CD14-positive monocyte (primary cell): ENCODE results near the gene GLIPR1. TPM values are rescaled to one million over a fixed set of nuclear protein-coding genes. Genes with fewer than 3 reads are reported as not detected.

ENCODE experiments used
- DNase-seq, 3 donors: peaks; one replicate each; pipeline ENCODE4 v3.0.0-alpha.2; 2011 to 2022
- H2AFZ ChIP-seq: 2 replicates; pipeline ENCODE4 v1.6.0; 2012; ENCODE audit warnings: mild to moderate bottlenecking, low read depth, low read length, inconsistent platforms; ENCODE audit not compliant: insufficient read depth, poor library complexity, severe bottlenecking
- H3K27ac ChIP-seq, 2 donors: 1 replicate in 1 of 2; 2 replicates in 1 of 2; pipeline ENCODE4 v1.5.1; 2012 to 2013; ENCODE audit warnings: low read length in 2 of 2, control low read depth in 1 of 2, inconsistent platforms in 1 of 2, low read depth in 1 of 2, mild to moderate bottlenecking in 1 of 2
- H3K27me3 ChIP-seq, 2 donors: one replicate each; pipeline versions ENCODE4 v1.6.0 to v1.6.1; 2011 to 2013; ENCODE audit warnings: low read length in 2 of 2; ENCODE audit not compliant: control insufficient read depth in 2 of 2, insufficient read depth in 2 of 2
- H3K36me3 ChIP-seq, 2 donors: replicated peaks in 1 of 2; 1 replicate in 1 of 2; 2 replicates in 1 of 2; pipeline versions ENCODE4 v1.5.1 to v1.6.1; 2012 to 2013; ENCODE audit warnings: low read length in 2 of 2, control low read depth in 1 of 2, inconsistent platforms in 1 of 2, mild to moderate bottlenecking in 1 of 2; ENCODE audit not compliant: insufficient read depth in 2 of 2, control insufficient read depth in 1 of 2
- H3K4me1 ChIP-seq, 2 donors: 1 replicate in 1 of 2; 2 replicates in 1 of 2; pipeline versions ENCODE4 v1.5.1 to v1.6.1; 2012 to 2013; ENCODE audit warnings: low read length in 2 of 2, control low read depth in 1 of 2, inconsistent platforms in 1 of 2, mild to moderate bottlenecking in 1 of 2, moderate library complexity in 1 of 2; ENCODE audit not compliant: insufficient read depth in 2 of 2, control insufficient read depth in 1 of 2
- H3K4me2 ChIP-seq: replicated peaks from 2 replicates; pipeline ENCODE3; 2012; ENCODE audit warnings: low read length, moderate library complexity, mild to moderate bottlenecking; ENCODE audit not compliant: poor library complexity, severe bottlenecking; ENCODE audit errors: extremely low read depth
- H3K4me3 ChIP-seq, 3 experiments: fragments of 200-600 bp in 1 of 3; sonication (generic) in 1 of 3; replicated peaks in 1 of 3; 1 replicate in 2 of 3; 2 replicates in 1 of 3; pipeline ENCODE4 v1.5.1; 2011 to 2013; ENCODE audit warnings: low read length in 3 of 3, mild to moderate bottlenecking in 3 of 3, control low read depth in 2 of 3, low read depth in 2 of 3, inconsistent platforms in 1 of 3, moderate library complexity in 1 of 3
- H3K79me2 ChIP-seq: 2 replicates; pipeline ENCODE4 v1.6.0; 2012; ENCODE audit warnings: mild to moderate bottlenecking, control low read depth, inconsistent platforms, low read length, moderate library complexity; ENCODE audit not compliant: insufficient read depth
- H3K9ac ChIP-seq: 2 replicates; pipeline ENCODE4 v1.6.0; 2017; ENCODE audit warnings: low read length, mild to moderate bottlenecking; ENCODE audit not compliant: insufficient read depth, poor library complexity, severe bottlenecking
- H3K9me3 ChIP-seq, 2 donors: replicated peaks in 1 of 2; 1 replicate in 1 of 2; 2 replicates in 1 of 2; pipeline versions ENCODE4 v1.5.1 to v1.6.1; 2012 to 2013; ENCODE audit warnings: low read length in 2 of 2, control low read depth in 1 of 2; ENCODE audit not compliant: control insufficient read depth in 1 of 2, insufficient read depth in 1 of 2
- H4K20me1 ChIP-seq: 2 replicates; pipeline ENCODE4 v1.6.0; 2012; ENCODE audit warnings: mild to moderate bottlenecking, low read length, control low read depth, moderate library complexity; ENCODE audit not compliant: insufficient read depth
- H3K27ac Mint-ChIP-seq, 7 donors: one replicate each; pipeline ENCODE4 v1.8.0; 2020; ENCODE audit warnings: mild to moderate bottlenecking in 7 of 7, mixed read lengths in 7 of 7, moderate library complexity in 6 of 7, inconsistent platforms in 2 of 7
- H3K27me3 Mint-ChIP-seq, 3 donors: one replicate each; pipeline ENCODE4 v1.8.0; 2021 to 2022; ENCODE audit warnings: low read depth in 3 of 3, mild to moderate bottlenecking in 3 of 3, mixed read lengths in 3 of 3, moderate library complexity in 3 of 3, inconsistent platforms in 1 of 3
- H3K36me3 Mint-ChIP-seq, 2 donors: one replicate each; pipeline ENCODE4 v1.8.0; 2020; ENCODE audit warnings: mixed read lengths in 2 of 2, inconsistent platforms in 1 of 2, mild to moderate bottlenecking in 1 of 2
- H3K4me1 Mint-ChIP-seq: one replicate; pipeline ENCODE4 v1.8.0; 2020; ENCODE audit warnings: mild to moderate bottlenecking, mixed read lengths
- H3K4me3 Mint-ChIP-seq, 2 donors: one replicate each; pipeline ENCODE4 v1.8.0; 2020; ENCODE audit warnings: mild to moderate bottlenecking in 2 of 2, mixed read lengths in 2 of 2, moderate library complexity in 1 of 2
- H3K9me3 Mint-ChIP-seq, 7 donors: one replicate each; pipeline ENCODE4 v1.8.0; 2020 to 2022; ENCODE audit warnings: mixed read lengths in 7 of 7, mild to moderate bottlenecking in 6 of 7, moderate library complexity in 6 of 7, inconsistent platforms in 2 of 7
- CTCF ChIP-seq: fragments of 200-600 bp; IDR thresholded peaks from one replicate; pipeline ENCODE4 v1.8.0; 2022; ENCODE audit warnings: antibody characterized with exemption, mild to moderate bottlenecking
- WGBS: methylation state at CpG from one replicate; pipeline ENCODE4 v1.1.5; 2013; ENCODE audit warnings: missing lambda C conversion rate; ENCODE audit not compliant: insufficient coverage; 5-methylcytosine and 5-hydroxymethylcytosine counted together
- intact Hi-C, 2 donors: fragments of 100-400 bp; cut with micrococcal nuclease; formaldehyde crosslinking; loops; one replicate each; pipeline versions ENCODE4 v1.15.0 to v1.15.1; 2023
- polyA plus RNA-seq, 3 donors: library from polyadenylated mRNA; depleted of rRNA in 1 of 3; unstranded in 2 of 3; stranded (reverse) in 1 of 3; fragments of 300-500 nt in 2 of 3; fragments of >200 nt in 1 of 3; fragmentation: Illumina TruSeq in 2 of 3; gene quantifications; 1 replicate in 2 of 3; 2 replicates in 1 of 3; pipeline ENCODE4 v1.2.3, GENCODE V29; 2012 to 2021

Gene GLIPR1
- polyA plus RNA-seq, 3 donors: 200 to 794 (median 687) TPM

GRCh38 chr12:75507086-75507485, 26.5 kb downstream of the GLIPR1 start:
- H3K36me3 ChIP-seq: peaks cover 39 to 45% of the 10 kb centered on the region in 2 donors
- H4K20me1 ChIP-seq: peaks cover 53% of the 10 kb centered on the region
- H2AFZ ChIP-seq: no peak overlapping the region
- WGBS: no CpG with 5 or more reads among the region's 2 CpGs
- no peak overlapping the region for H3K27ac Mint-ChIP-seq
- no peaks in the 10 kb centered on the region for H3K27me3 ChIP-seq
- H3K4me1 ChIP-seq: peaks cover 11 to 16% of the 10 kb centered on the region in 2 donors
- peak overlapping the region in 1 of 2 donors; percentile 22 for H3K27ac ChIP-seq
- H3K4me3 Mint-ChIP-seq: no peak overlapping the region
- DNase-seq: peak in 1 of 3 donors; percentile 12
- H3K79me2 ChIP-seq: peaks cover 57% of the 10 kb centered on the region
- intact Hi-C loops: no loop called here
- no peak for TF ChIP-seq CTCF
- peaks cover 18% of the 10 kb centered on the region for H3K4me1 Mint-ChIP-seq
- no peaks in the 10 kb centered on the region for H3K27me3 Mint-ChIP-seq
- H3K9me3 ChIP-seq: no peaks in the 10 kb centered on the region
- no peak overlapping the region for H3K9ac ChIP-seq
- peaks cover 15 to 24% of the 10 kb centered on the region in 2 donors for H3K36me3 Mint-ChIP-seq
- H3K9me3 Mint-ChIP-seq: peaks cover 0 to 3% (median 0%) of the 10 kb centered on the region in 7 donors
- no peak overlapping the region for H3K4me2 ChIP-seq
- no peak overlapping the region for H3K4me3 ChIP-seq

GRCh38 chr12:75508159-75508558, 27.6 kb downstream of the GLIPR1 start:
- peaks cover 57% of the 10 kb centered on the region for H3K79me2 ChIP-seq

More at GRCh38 chr12:75508159-75508558, 27.6 kb downstream of the GLIPR1 start:
- H3K9ac ChIP-seq: no peak overlapping the region
- peaks cover 43% of the 10 kb centered on the region for H4K20me1 ChIP-seq
- no peak for TF ChIP-seq CTCF
- no peak overlapping the region for H3K4me3 ChIP-seq
- no peak for DNase-seq
- H3K27me3 ChIP-seq: no peaks in the 10 kb centered on the region
- H3K27ac ChIP-seq: no peak overlapping the region
- H3K9me3 Mint-ChIP-seq: peaks cover 0 to 3% (median 0%) of the 10 kb centered on the region in 7 donors
- no peaks in the 10 kb centered on the region for H3K27me3 Mint-ChIP-seq
- peaks cover 11 to 16% of the 10 kb centered on the region in 2 donors for H3K4me1 ChIP-seq
- no peak overlapping the region for H3K4me2 ChIP-seq
- H3K27ac Mint-ChIP-seq: peak overlapping the region in 1 of 7 donors; percentile 4
- H3K36me3 Mint-ChIP-seq: peaks cover 15 to 24% of the 10 kb centered on the region in 2 donors
- WGBS: 100% methylated on average over 2 of the region's 2 CpGs
- peaks cover 28 to 34% of the 10 kb centered on the region in 2 donors for H3K36me3 ChIP-seq
- intact Hi-C loops: no loop called here
- no peaks in the 10 kb centered on the region for H3K9me3 ChIP-seq
- H2AFZ ChIP-seq: no peak overlapping the region
- no peak overlapping the region for H3K4me3 Mint-ChIP-seq
- H3K4me1 Mint-ChIP-seq: peaks cover 18% of the 10 kb centered on the region
